Gastrocnemius medialis (tissue), 4 donors: Measurements from ENCODE around the gene DZIP3. TPM values are rescaled to one million over a fixed set of nuclear protein-coding genes. Genes with fewer than 3 reads are reported as not detected.
A peak's percentile ranks its signal among the peaks of the same experiment; 100 is the strongest.

Experiments
- ATAC-seq, 2 donors: fragments of 150-250 bp; one replicate each; pipeline ENCODE4 v1.9.1; 2016
- DNase-seq, 2 donors: peaks; one replicate each; pipeline ENCODE4 v3.0.0-alpha.2; 2019
- H3K27ac ChIP-seq, 4 donors: fragments of 200-600 bp; sonication (generic); 1 replicate in 1 of 4; 2 replicates in 3 of 4; pipeline ENCODE4 v1.5.1; 2016 to 2018; ENCODE audit warnings: mild to moderate bottlenecking in 2 of 4, moderate library complexity in 1 of 4
- H3K27me3 ChIP-seq, 3 donors: fragments of 200-600 bp; sonication (generic) in 2 of 3; 1 replicate in 1 of 3; 2 replicates in 2 of 3; pipeline versions ENCODE4 v1.5.1 to v1.6.0; 2016 to 2019; ENCODE audit warnings: mild to moderate bottlenecking in 1 of 3, moderate library complexity in 1 of 3
- H3K36me3 ChIP-seq, 2 donors: fragments of 200-600 bp; sonication (generic) in 1 of 2; one replicate each; pipeline ENCODE4 v1.5.1; 2017 to 2018
- H3K4me1 ChIP-seq, 2 donors: fragments of 200-600 bp; sonication (generic) in 1 of 2; one replicate each; pipeline ENCODE4 v1.5.1; 2016 to 2017; ENCODE audit warnings: mild to moderate bottlenecking in 2 of 2
- H3K4me3 ChIP-seq, 4 donors: fragments of 200-600 bp; sonication (generic) in 3 of 4; 1 replicate in 1 of 4; 2 replicates in 3 of 4; pipeline ENCODE4 v1.5.1; 2016 to 2019; ENCODE audit warnings: mild to moderate bottlenecking in 2 of 4
- H3K9me3 ChIP-seq, 3 donors: fragments of 200-600 bp; sonication (generic) in 2 of 3; 1 replicate in 1 of 3; 2 replicates in 2 of 3; pipeline ENCODE4 v1.5.1; 2016 to 2019
- CTCF ChIP-seq, 5 experiments: fragments of 450-650 bp in 3 of 5; fragments of 200-600 bp in 2 of 5; sonication (generic) in 2 of 5; IDR thresholded peaks in 4 of 5; conservative IDR thresholded peaks in 1 of 5; 1 replicate in 4 of 5; 2 replicates in 1 of 5; pipeline ENCODE4 v1.5.1; 2016 to 2019; ENCODE audit warnings: antibody characterized with exemption in 5 of 5, mild to moderate bottlenecking in 3 of 5, moderate library complexity in 3 of 5
- POLR2A ChIP-seq, 2 donors: fragments of 450-650 bp; IDR thresholded peaks; one replicate each; pipeline ENCODE4 v1.6.1; 2017; ENCODE audit warnings: antibody characterized with exemption in 2 of 2, mild to moderate bottlenecking in 2 of 2, moderate library complexity in 2 of 2
- in situ Hi-C, 4 donors: fragments of 200-750 bp; cut with MboI; loops; one replicate each; pipeline versions ENCODE4 v1.15.0 to v1.8.0; 2017; ENCODE audit warnings: low sequenced_read_pairs in 4 of 4
- intact Hi-C: fragments of 100-400 bp; cut with DNase I; formaldehyde crosslinking; loops from one replicate; pipeline ENCODE4 v1.15.1; 2023; ENCODE audit warnings: low total_unique reads
- total RNA-seq, 4 donors: library from RNA; depleted of rRNA; stranded (reverse); fragments of >200 nt; gene quantifications; one replicate each; pipeline versions ENCODE4 v1.1.0 to v1.2.3, GENCODE V29; 2016

DZIP3 gene
- total RNA-seq, 4 donors from 2014 or later: 3.4 to 7.8 (median 5.7) TPM

GRCh38 chr3:108548886-108549285 is 40.6 kb upstream of the DZIP3 start:
- DNase-seq: no peak
- intact Hi-C loops: no loop called here
- Histone ChIP-seq H3K27me3 (no peaks in the 10 kb centered on the region), H3K4me1 (peaks cover 0 to 7% of the 10 kb centered on the region in 2 donors), H3K36me3 (no peaks in the 10 kb centered on the region), H3K4me3 (no peak overlapping the region), H3K9me3 (no peaks in the 10 kb centered on the region), H3K27ac (no peak overlapping the region)
- ATAC-seq: no peak
- TF ChIP-seq POLR2A (IDR thresholded peaks at IDR 0.05): no peak
- TF ChIP-seq CTCF (IDR thresholded peaks at IDR 0.05 in 4 of 5, conservative IDR thresholded peaks at IDR 0.05 in 1 of 5): no peak
- in situ Hi-C loops: no loop called here

GRCh38 chr3:108552267-108553159 is 37.0 kb upstream of the DZIP3 start:
- H3K4me3 ChIP-seq: no peak overlapping the region
- no peaks in the 10 kb centered on the region for H3K27me3 ChIP-seq
- no peak for DNase-seq
- in situ Hi-C loops (loop anchor here in 3 of 4 donors (5.0 to 10.0 kb wide), 2 partner anchors 58 to 60 kb away; no protein-coding TSS in a partner anchor), intact Hi-C loops (loop anchor here (1.0 to 5.0 kb wide), 2 partner anchors 63 to 1315 kb away; no protein-coding TSS in a partner anchor)
- H3K27ac ChIP-seq: no peak overlapping the region
- no peaks in the 10 kb centered on the region for H3K9me3 ChIP-seq
- peak in 1 of 2 donors; percentile 60 for ATAC-seq
- H3K36me3 ChIP-seq: no peaks in the 10 kb centered on the region
- no peaks in the 10 kb centered on the region for H3K4me1 ChIP-seq
- no peak for TF ChIP-seq POLR2A (IDR thresholded peaks at IDR 0.05)
- TF ChIP-seq CTCF (IDR thresholded peaks at IDR 0.05 in 4 of 5, conservative IDR thresholded peaks at IDR 0.05 in 1 of 5): peak; percentile 36 to 56 (median 44)

- TF ChIP-seq POLR2A (IDR thresholded peaks at IDR 0.05): no peak
- no peak for TF ChIP-seq CTCF (IDR thresholded peaks at IDR 0.05 in 4 of 5, conservative IDR thresholded peaks at IDR 0.05 in 1 of 5)
- no peaks in the 10 kb centered on the region for H3K36me3 ChIP-seq
- in situ Hi-C loops (loop anchor here in 3 of 4 donors (5.0 to 10.0 kb wide), 2 partner anchors 59 to 62 kb away; no protein-coding TSS in a partner anchor), intact Hi-C loops (loop anchor here (5.0 kb wide), 1 partner anchor 1317 kb away; no protein-coding TSS in a partner anchor)
- no peaks in the 10 kb centered on the region for H3K27me3 ChIP-seq
- no peak for DNase-seq
- H3K9me3 ChIP-seq: no peaks in the 10 kb centered on the region
- H3K4me1 ChIP-seq: no peaks in the 10 kb centered on the region
- ATAC-seq: no peak
- no peak overlapping the region for H3K4me3 ChIP-seq
- H3K27ac ChIP-seq: no peak overlapping the region
These were observed 35.3 kb upstream of the DZIP3 start for GRCh38 chr3:108554229-108554628.

GRCh38 chr3:108554913-108555571 is 34.5 kb upstream of the DZIP3 start:
- Histone ChIP-seq H3K27me3 (no peaks in the 10 kb centered on the region), H3K4me3 (no peak overlapping the region), H3K9me3 (no peaks in the 10 kb centered on the region), H3K4me1 (no peaks in the 10 kb centered on the region), H3K36me3 (no peaks in the 10 kb centered on the region), H3K27ac (no peak overlapping the region)
- in situ Hi-C loops (loop anchor here in 3 of 4 donors (5.0 to 10.0 kb wide), 2 partner anchors 60 to 63 kb away; no protein-coding TSS in a partner anchor), intact Hi-C loops (loop anchor here (5.0 kb wide), 1 partner anchor 1318 kb away; no protein-coding TSS in a partner anchor)
- ATAC-seq: no peak
- TF ChIP-seq CTCF (IDR thresholded peaks at IDR 0.05 in 4 of 5, conservative IDR thresholded peaks at IDR 0.05 in 1 of 5) (no peak), POLR2A (IDR thresholded peaks at IDR 0.05) (no peak)
- no peak for DNase-seq
